ENCODE data around the gene ATL2.
A peak's percentile ranks its signal among the peaks of the same experiment; 100 is the strongest.
"Not testable (repeated sequence)": the region's sequence is repeated elsewhere in the genome, so short reads cannot be mapped to it uniquely, and the experiment has no call there.

The ATL2 gene

GRCh38 chr2:38268691-38269327 is 108.3 kb downstream of the ATL2 start:
- no peak for DNase-seq

- DNase-seq, result no peak
These were observed 109.1 kb downstream of the ATL2 start for GRCh38 chr2:38268001-38268400.

GRCh38 chr2:38267270-38267925 is 109.7 kb downstream of the ATL2 start:
- DNase-seq, result no peak

GRCh38 chr2:38266382-38267061 is 110.6 kb downstream of the ATL2 start:
- DNase-seq, result no peak

GRCh38 chr2:38265461-38265860 is 111.6 kb downstream of the ATL2 start:
- no peak for DNase-seq

- DNase-seq, result no peak
These were observed 112.5 kb downstream of the ATL2 start for GRCh38 chr2:38264396-38265221.

GRCh38 chr2:38263293-38263692 is 113.8 kb downstream of the ATL2 start:
- no peak for DNase-seq

- peak; percentile 31 for DNase-seq
These were observed 114.8 kb downstream of the ATL2 start for GRCh38 chr2:38262069-38262871.

GRCh38 chr2:38261569-38262068 is 115.5 kb downstream of the ATL2 start:
- DNase-seq, result no peak

GRCh38 chr2:38260972-38261371 is 116.1 kb downstream of the ATL2 start:
- DNase-seq, result no peak

GRCh38 chr2:38260469-38260868 is 116.6 kb downstream of the ATL2 start:
- DNase-seq, result peak; percentile 30

GRCh38 chr2:38259311-38259710 is 117.8 kb downstream of the ATL2 start:
- DNase-seq, result no peak

- DNase-seq, result not testable (repeated sequence)
These were observed 119.4 kb downstream of the ATL2 start for GRCh38 chr2:38257680-38258079.

- DNase-seq, result no peak
These were observed 120.5 kb downstream of the ATL2 start for GRCh38 chr2:38256610-38257009.

GRCh38 chr2:38255211-38255610 is 121.9 kb downstream of the ATL2 start:
- no peak for DNase-seq

GRCh38 chr2:38254796-38255195 is 122.3 kb downstream of the ATL2 start:
- no peak for DNase-seq

- no peak for DNase-seq
These were observed 125.1 kb downstream of the ATL2 start for GRCh38 chr2:38251940-38252339.

- no peak for DNase-seq
These were observed 128.4 kb downstream of the ATL2 start for GRCh38 chr2:38248707-38249106.

GRCh38 chr2:38248255-38248654 is 128.8 kb downstream of the ATL2 start:
- no peak for DNase-seq

GRCh38 chr2:38246105-38246504 is 131.0 kb downstream of the ATL2 start:
- no peak for DNase-seq

- no peak for DNase-seq
These were observed 131.9 kb downstream of the ATL2 start for GRCh38 chr2:38245114-38245641.

- no peak for DNase-seq
These were observed 132.8 kb downstream of the ATL2 start for GRCh38 chr2:38244301-38244700.
